Stimulated activated CD8-positive, alpha-beta memory T cell treated with anti-CD3 and anti-CD28 coated beads, Interleukin-2, amount 100 ng/mL, for 48 hours (primary cell): ENCODE results near the gene ABCG1.

Experiments
- DNase-seq, 2 donors: peaks; one replicate each; pipeline ENCODE4 v3.0.0-alpha.2; 2020; ENCODE audit warnings: low read depth in 2 of 2

Gene ABCG1

GRCh38 chr21:42250422-42251403 is 31.8 kb downstream of the ABCG1 start:
- no peak for DNase-seq

- DNase-seq, result no peak
Measured at GRCh38 chr21:42251654-42252324, 32.8 kb downstream of the ABCG1 start.

GRCh38 chr21:42252325-42252654 is 33.4 kb downstream of the ABCG1 start:
- no peak for DNase-seq

- DNase-seq, result no peak
Measured at GRCh38 chr21:42252778-42253340, 33.9 kb downstream of the ABCG1 start.

GRCh38 chr21:42253466-42253865 is 34.5 kb downstream of the ABCG1 start:
- DNase-seq, result no peak

- DNase-seq, result no peak
Measured at GRCh38 chr21:42254083-42254482, 35.1 kb downstream of the ABCG1 start.

- no peak for DNase-seq
Measured at GRCh38 chr21:42254651-42255601, 36.0 kb downstream of the ABCG1 start.

GRCh38 chr21:42255825-42256224 is 36.9 kb downstream of the ABCG1 start:
- no peak for DNase-seq

GRCh38 chr21:42256316-42256715 is 37.4 kb downstream of the ABCG1 start:
- DNase-seq, result no peak

GRCh38 chr21:42257091-42257765 is 38.3 kb downstream of the ABCG1 start:
- DNase-seq, result no peak

GRCh38 chr21:42258150-42258884 is 39.4 kb downstream of the ABCG1 start:
- peak; percentile 69 to 78 for DNase-seq

- no peak for DNase-seq
Measured at GRCh38 chr21:42258885-42259407, 40.0 kb downstream of the ABCG1 start.

GRCh38 chr21:42260121-42260520 is 41.2 kb downstream of the ABCG1 start:
- no peak for DNase-seq

- DNase-seq, result no peak
Measured at GRCh38 chr21:42261829-42262200, 42.9 kb downstream of the ABCG1 start.

GRCh38 chr21:42262831-42263231 is 43.9 kb downstream of the ABCG1 start:
- DNase-seq, result no peak

- no peak for DNase-seq
Measured at GRCh38 chr21:42263591-42264131, 44.7 kb downstream of the ABCG1 start.

- DNase-seq, result no peak
Measured at GRCh38 chr21:42264245-42265195, 45.6 kb downstream of the ABCG1 start.

GRCh38 chr21:42265231-42265812 is 46.4 kb downstream of the ABCG1 start:
- DNase-seq, result no peak
